CD4-positive, alpha-beta T cell (primary cell): ENCODE measurements around the gene SCAF8. TPM values are rescaled to one million over a fixed set of nuclear protein-coding genes. Genes with fewer than 3 reads are reported as not detected.
A peak's percentile ranks its signal among the peaks of the same experiment; 100 is the strongest.

Source experiments
- ATAC-seq: fragments of 200-7000 bp; cut with Tn5 transposase; one replicate; pipeline ENCODE4 v1.10.0; 2022; ENCODE audit warnings: mild to moderate bottlenecking; ENCODE audit not compliant: poor library complexity
- CTCF ChIA-PET: fragments of 350-600 bp; sonication (Branson Sonifier 250); formaldehyde crosslinking; loops from one replicate; lab custom pipeline; 2021; ENCODE audit warnings: antibody characterized with exemption, inconsistent platforms; lab: Charles Lee
- POLR2A ChIA-PET: fragments of 350-600 bp; sonication (Branson Sonifier 250); formaldehyde crosslinking; loops from one replicate; lab custom pipeline; 2021; ENCODE audit warnings: antibody characterized with exemption, inconsistent platforms; lab: Charles Lee
- DNase-seq, 14 experiments: peaks; one replicate each; pipeline ENCODE4 v3.0.0-alpha.2; 2013 to 2020; ENCODE audit warnings: mixed read lengths in 2 of 14
- H3K27ac ChIP-seq, 2 donors: one replicate each; pipeline versions ENCODE4 v1.5.1 to v1.7.0; 2013; ENCODE audit warnings: low read length in 2 of 2, low read depth in 1 of 2, mild to moderate bottlenecking in 1 of 2
- H3K27me3 ChIP-seq, 2 experiments: 1 replicate in 1 of 2; 2 replicates in 1 of 2; pipeline versions ENCODE4 v1.6.1 to v1.7.0; 2013; ENCODE audit warnings: low read length in 2 of 2, control low read depth in 1 of 2, mild to moderate bottlenecking in 1 of 2, moderate library complexity in 1 of 2; ENCODE audit not compliant: insufficient read depth in 2 of 2, control insufficient read depth in 1 of 2
- H3K36me3 ChIP-seq: one replicate; pipeline ENCODE4 v1.6.1; 2013; ENCODE audit warnings: low read length, control low read depth; ENCODE audit not compliant: insufficient read depth
- H3K4me1 ChIP-seq: one replicate; pipeline ENCODE4 v1.6.1; 2013; ENCODE audit warnings: low read length, control low read depth; ENCODE audit not compliant: insufficient read depth
- H3K4me3 ChIP-seq: one replicate; pipeline ENCODE4 v1.5.1; 2013; ENCODE audit warnings: mild to moderate bottlenecking, low read length, moderate library complexity
- H3K9me3 ChIP-seq, 2 experiments: 1 replicate in 1 of 2; 2 replicates in 1 of 2; pipeline versions ENCODE4 v1.6.1 to v1.7.0; 2013; ENCODE audit warnings: low read length in 2 of 2, mild to moderate bottlenecking in 2 of 2, control low read depth in 1 of 2, moderate library complexity in 1 of 2; ENCODE audit not compliant: control insufficient read depth in 1 of 2, insufficient read depth in 1 of 2
- H3K27ac Mint-ChIP-seq: one replicate; pipeline ENCODE4 v1.8.0; 2020; ENCODE audit warnings: mixed read lengths
- H3K27me3 Mint-ChIP-seq: one replicate; pipeline ENCODE4 v1.8.0; 2021; ENCODE audit warnings: mixed read lengths
- H3K36me3 Mint-ChIP-seq: one replicate; pipeline ENCODE4 v1.8.0; 2021; ENCODE audit warnings: low read depth, mixed read lengths
- H3K4me1 Mint-ChIP-seq: one replicate; pipeline ENCODE4 v1.8.0; 2021; ENCODE audit warnings: low read depth, mixed read lengths
- H3K4me3 Mint-ChIP-seq: one replicate; pipeline ENCODE4 v1.8.0; 2020; ENCODE audit warnings: mild to moderate bottlenecking, mixed read lengths
- H3K9me3 Mint-ChIP-seq: one replicate; pipeline ENCODE4 v1.8.0; 2020; ENCODE audit warnings: mixed read lengths
- CTCF ChIP-seq: fragments of 200-600 bp; IDR thresholded peaks from one replicate; pipeline ENCODE4 v1.8.0; 2022; ENCODE audit warnings: antibody characterized with exemption, mild to moderate bottlenecking
- intact Hi-C, 2 experiments: fragments of 100-400 bp; cut with DNase I in 1 of 2; cut with micrococcal nuclease in 1 of 2; formaldehyde crosslinking; loops; one replicate each; pipeline versions ENCODE4 v1.15.1 to v1.9.0; 2023 to 2025; cut with DNase I, micrococcal nuclease
- total RNA-seq, 174 experiments: library from RNA in 2 of 174; stranded (reverse) in 2 of 174; gene quantifications; one replicate each; pipeline ENCODE4 v1.2.3 and lab custom pipeline; 2021 to 2026

SCAF8 gene
- total RNA-seq, 2 experiments from 2014 or later = 82.6 to 83.8 TPM

DNA sequence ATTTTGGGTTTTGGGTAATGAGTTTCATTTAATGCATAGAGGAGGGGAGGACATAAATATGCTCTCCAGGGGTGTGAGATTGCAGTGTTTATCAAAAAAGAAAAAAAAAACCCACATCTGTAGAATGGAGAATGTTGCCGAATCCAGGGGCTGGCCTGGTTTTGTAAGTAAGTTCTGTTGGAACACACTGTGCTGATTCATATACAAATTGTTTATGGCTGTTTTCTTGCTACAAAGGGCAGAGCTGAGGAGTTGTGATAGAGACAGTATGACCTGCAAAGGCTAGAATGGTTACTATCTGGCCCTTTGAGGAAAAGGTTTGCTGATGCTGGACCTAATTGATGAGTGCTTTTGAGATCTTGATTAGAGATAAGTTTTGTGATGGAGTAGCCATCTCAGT is 30.4 kb downstream of the SCAF8 start:
- peaks cover 2% of the 10 kb centered on the region for H3K9me3 Mint-ChIP-seq
- ChIA-PET POLR2A (no interaction called here), CTCF (interaction anchor here (1.8 kb wide), 1 partner anchor 88 kb away, joined by 4 read pairs; no protein-coding TSS in a partner anchor)
- intact Hi-C loops = no loop called here
- peak overlapping the region; percentile 40 for H3K27ac Mint-ChIP-seq
- ATAC-seq (no peak), DNase-seq (no peak)
- no peak for TF ChIP-seq CTCF
- peak overlapping the region; percentile 3 for H3K4me3 Mint-ChIP-seq
- peaks cover 76% of the 10 kb centered on the region for H3K4me1 Mint-ChIP-seq
- Histone ChIP-seq H3K27ac (no peak overlapping the region), H3K9me3 (no peaks in the 10 kb centered on the region), H3K27me3 (no peaks in the 10 kb centered on the region), H3K4me3 (no peak overlapping the region), H3K4me1 (peaks cover 37% of the 10 kb centered on the region), H3K36me3 (no peaks in the 10 kb centered on the region)
- H3K36me3 Mint-ChIP-seq = peaks cover 18% of the 10 kb centered on the region
- H3K27me3 Mint-ChIP-seq = no peaks in the 10 kb centered on the region

DNA sequence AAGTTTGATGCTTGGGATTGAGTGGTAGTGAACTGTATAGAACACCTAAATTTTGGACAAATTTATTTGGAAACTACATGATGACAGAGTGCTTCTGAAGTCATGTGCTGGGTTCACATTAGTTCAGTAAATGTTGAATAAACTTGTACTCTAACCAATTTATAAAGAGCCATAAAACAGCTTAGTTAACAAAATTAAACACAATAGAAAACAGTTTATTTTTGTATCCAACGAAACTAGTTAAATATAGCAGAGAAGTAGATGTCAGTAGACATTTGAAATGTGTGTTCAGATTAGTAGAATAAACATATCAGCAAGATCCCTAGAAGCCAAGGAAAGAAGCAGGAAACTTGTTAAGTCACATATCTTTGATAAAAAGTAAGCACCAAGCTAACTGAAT is 32.1 kb downstream of the SCAF8 start:
- no peaks in the 10 kb centered on the region for H3K9me3 ChIP-seq
- no peaks in the 10 kb centered on the region for H3K27me3 Mint-ChIP-seq
- no peaks in the 10 kb centered on the region for H3K9me3 Mint-ChIP-seq
- H3K36me3 ChIP-seq = no peaks in the 10 kb centered on the region
- H3K4me3 Mint-ChIP-seq = peak overlapping the region; percentile 26
- no peak overlapping the region for H3K27ac ChIP-seq
- ChIA-PET CTCF (interaction anchor here (1.8 kb wide), 1 partner anchor 89 kb away, joined by 4 read pairs; no protein-coding TSS in a partner anchor), POLR2A (interaction anchor here (0.8 kb wide), 1 partner anchor 17 kb away, joined by 3 read pairs; no protein-coding TSS in a partner anchor)
- intact Hi-C loops = no loop called here
- H3K36me3 Mint-ChIP-seq = peaks cover 20% of the 10 kb centered on the region
- peak overlapping the region; percentile 45 for H3K27ac Mint-ChIP-seq
- no peak overlapping the region for H3K4me3 ChIP-seq
- H3K4me1 ChIP-seq = peaks cover 40% of the 10 kb centered on the region
- TF ChIP-seq CTCF = no peak
- peaks cover 83% of the 10 kb centered on the region for H3K4me1 Mint-ChIP-seq
- no peaks in the 10 kb centered on the region for H3K27me3 ChIP-seq
- DNase-seq (no peak), ATAC-seq (no peak)

GRCh38 chr6:154766288-154766687 is 33.1 kb downstream of the SCAF8 start:
- H3K27ac Mint-ChIP-seq = peak overlapping the region; percentile 50
- ATAC-seq (no peak), DNase-seq (no peak)
- peaks cover 87% of the 10 kb centered on the region for H3K4me1 Mint-ChIP-seq
- H3K27me3 Mint-ChIP-seq = no peaks in the 10 kb centered on the region
- Histone ChIP-seq H3K9me3 (no peaks in the 10 kb centered on the region), H3K4me1 (peaks cover 33% of the 10 kb centered on the region), H3K36me3 (no peaks in the 10 kb centered on the region), H3K27ac (no peak overlapping the region), H3K27me3 (no peaks in the 10 kb centered on the region), H3K4me3 (no peak overlapping the region)
- POLR2A ChIA-PET = interaction anchor here (0.6 kb wide), 1 partner anchor 48 kb away, joined by 4 read pairs; no protein-coding TSS in a partner anchor
- CTCF ChIA-PET = interaction anchor here (0.5 kb wide), 1 partner anchor 24 kb away, joined by 3 read pairs; no protein-coding TSS in a partner anchor
- no peaks in the 10 kb centered on the region for H3K9me3 Mint-ChIP-seq
- no peak for TF ChIP-seq CTCF
- intact Hi-C loops = no loop called here
- peak overlapping the region; percentile 1 for H3K4me3 Mint-ChIP-seq
- peaks cover 24% of the 10 kb centered on the region for H3K36me3 Mint-ChIP-seq
